K562 (cell line): Measurements from ENCODE around the gene HSDL2. TPM values are rescaled to one million over a fixed set of nuclear protein-coding genes. Genes with fewer than 3 reads are reported as not detected.

Experiments used
- CTBP1 ChIP-seq: fragments of 450-650 bp; IDR thresholded peaks from 2 replicates; pipeline ENCODE4 v1.6.1; 2016; ENCODE audit warnings: borderline replicate concordance
- ETV6 ChIP-seq, 3 experiments: fragments of 150-350 bp in 1 of 3; sonication (generic) in 1 of 3; formaldehyde crosslinking in 1 of 3; IDR thresholded peaks; 2 replicates each; pipeline versions ENCODE4 v1.6.1 to v1.8.0; 2014 to 2022; ENCODE audit warnings: borderline replicate concordance in 2 of 3, low read depth in 2 of 3, antibody characterized with exemption in 1 of 3, low read length in 1 of 3, mild to moderate bottlenecking in 1 of 3, missing genetic modification reagents in 1 of 3
- FIP1L1 ChIP-seq: fragments of 200-400 bp; formaldehyde crosslinking; IDR thresholded peaks from 2 replicates; pipeline ENCODE4 v1.6.1; 2018; ENCODE audit warnings: mild to moderate bottlenecking, low read depth, low read length; ENCODE audit not compliant: poor library complexity, severe bottlenecking
- JUND ChIP-seq, 2 experiments: IDR thresholded peaks; 2 replicates in 1 of 2; 3 replicates in 1 of 2; pipeline ENCODE4 v1.6.1; 2011; ENCODE audit warnings: borderline replicate concordance in 2 of 2, low read depth in 2 of 2, low read length in 2 of 2, improper control_type of control experiment in 1 of 2, missing biosample characterization in 1 of 2, missing genetic modification characterization in 1 of 2, missing genetic modification reagents in 1 of 2
- KLF1 ChIP-seq: fragments of 450-650 bp; IDR thresholded peaks from 2 replicates; pipeline ENCODE4 v1.6.1; 2016; ENCODE audit warnings: missing genetic modification characterization, missing compliant biosample characterization
- MTF1 ChIP-seq: fragments of 250-450 bp; sonication (Bioruptor Pico); IDR thresholded peaks from 2 replicates; pipeline ENCODE4 v1.9.0; 2021; ENCODE audit warnings: moderate library complexity, mild to moderate bottlenecking, inconsistent platforms, borderline replicate concordance
- POLR2B ChIP-seq: fragments of 450-650 bp; IDR thresholded peaks from 2 replicates; pipeline ENCODE4 v1.6.1; 2018; ENCODE audit warnings: low read depth; ENCODE audit not compliant: partially characterized antibody
- POLR2G ChIP-seq: fragments of 200-400 bp; formaldehyde crosslinking; IDR thresholded peaks from 2 replicates; pipeline ENCODE4 v1.6.1; 2017; ENCODE audit warnings: low read depth, mild to moderate bottlenecking, antibody characterized with exemption, low read length, moderate library complexity
- POLR2H ChIP-seq: IDR thresholded peaks from 2 replicates; pipeline ENCODE4 v1.6.1; 2016; ENCODE audit warnings: missing genetic modification characterization, low read depth, mild to moderate bottlenecking, control low read depth, missing compliant biosample characterization, moderate library complexity
- SMARCA4 ChIP-seq: fragments of 450-650 bp; IDR thresholded peaks from 2 replicates; pipeline ENCODE4 v1.6.1; 2016
- ZC3H11A ChIP-seq: IDR thresholded peaks from 2 replicates; pipeline ENCODE4 v1.6.1; 2012; ENCODE audit warnings: low read depth, low read length, improper control_type of control experiment
- ZFP1 ChIP-seq: fragments of 450-650 bp; formaldehyde crosslinking; IDR thresholded peaks from 2 replicates; pipeline ENCODE4 v1.4.0; 2020; ENCODE audit warnings: mild to moderate bottlenecking, mixed read lengths
- ZFX ChIP-seq: sonication (generic); formaldehyde crosslinking; IDR thresholded peaks from 2 replicates; pipeline ENCODE4 v1.8.0; 2022; ENCODE audit warnings: mild to moderate bottlenecking, missing genetic modification reagents, moderate library complexity
- ZNF232 ChIP-seq: sonication (generic); formaldehyde crosslinking; IDR thresholded peaks from 2 replicates; pipeline ENCODE4 v1.8.0; 2022; ENCODE audit warnings: mild to moderate bottlenecking, missing genetic modification reagents
- polyA plus RNA-seq, 8 experiments: library from polyadenylated mRNA; depleted of rRNA in 4 of 8; stranded (reverse) in 5 of 8; unstranded in 3 of 8; fragments of >200 nt; fragmentation: Nextera tagmentation in 2 of 8; fragmentation: Illumina TruSeq in 1 of 8; extraction: Ambion mirVana in 2 of 8; extraction: Trizol in 1 of 8; gene quantifications; 2 replicates each; pipeline versions ENCODE4 v1.2.1 to v1.2.3, GENCODE V29; 2011 to 2014; ENCODE audit warnings: inconsistent platforms in 1 of 8, missing spikeins in 1 of 8
- total RNA-seq, 7 experiments: library from RNA; depleted of rRNA in 6 of 7; stranded (reverse); fragments of >200 nt in 6 of 7; fragmentation: Illumina TruSeq in 2 of 7; extraction: Trizol in 2 of 7; gene quantifications; 2 replicates each; pipeline versions ENCODE4 v1.2.1 to v1.2.3, GENCODE V29; 2011 to 2021; ENCODE audit warnings: low replicate concordance in 1 of 7
- TF ChIP-seq, protein P1 (sequence below): fragments of 450-650 bp; IDR thresholded peaks from 2 replicates; pipeline ENCODE4 v1.6.1; 2014; ENCODE audit warnings: low read depth, mild to moderate bottlenecking, moderate library complexity, borderline replicate concordance
- TF ChIP-seq, protein P2 (sequence below): sonication (generic); formaldehyde crosslinking; IDR thresholded peaks from 2 replicates; pipeline ENCODE4 v1.8.0; 2022; ENCODE audit warnings: missing genetic modification reagents, mild to moderate bottlenecking, borderline replicate concordance
- TF ChIP-seq, protein P3 (sequence below): sonication (generic); formaldehyde crosslinking; IDR thresholded peaks from 2 replicates; pipeline ENCODE4 v1.8.0; 2022; ENCODE audit warnings: mild to moderate bottlenecking, missing genetic modification reagents, borderline replicate concordance
- TF ChIP-seq, protein P4 (sequence below), 2 experiments: fragments of 450-650 bp; IDR thresholded peaks; 2 replicates each; pipeline ENCODE4 v1.6.1; 2016

Gene HSDL2
- total and polyA plus RNA-seq, 9 of the 15 experiments (the other 6 are each of a cell fraction or from before 2014, with no cell fraction given): 22.8 to 74.1 (median 35.6) TPM

DNA sequence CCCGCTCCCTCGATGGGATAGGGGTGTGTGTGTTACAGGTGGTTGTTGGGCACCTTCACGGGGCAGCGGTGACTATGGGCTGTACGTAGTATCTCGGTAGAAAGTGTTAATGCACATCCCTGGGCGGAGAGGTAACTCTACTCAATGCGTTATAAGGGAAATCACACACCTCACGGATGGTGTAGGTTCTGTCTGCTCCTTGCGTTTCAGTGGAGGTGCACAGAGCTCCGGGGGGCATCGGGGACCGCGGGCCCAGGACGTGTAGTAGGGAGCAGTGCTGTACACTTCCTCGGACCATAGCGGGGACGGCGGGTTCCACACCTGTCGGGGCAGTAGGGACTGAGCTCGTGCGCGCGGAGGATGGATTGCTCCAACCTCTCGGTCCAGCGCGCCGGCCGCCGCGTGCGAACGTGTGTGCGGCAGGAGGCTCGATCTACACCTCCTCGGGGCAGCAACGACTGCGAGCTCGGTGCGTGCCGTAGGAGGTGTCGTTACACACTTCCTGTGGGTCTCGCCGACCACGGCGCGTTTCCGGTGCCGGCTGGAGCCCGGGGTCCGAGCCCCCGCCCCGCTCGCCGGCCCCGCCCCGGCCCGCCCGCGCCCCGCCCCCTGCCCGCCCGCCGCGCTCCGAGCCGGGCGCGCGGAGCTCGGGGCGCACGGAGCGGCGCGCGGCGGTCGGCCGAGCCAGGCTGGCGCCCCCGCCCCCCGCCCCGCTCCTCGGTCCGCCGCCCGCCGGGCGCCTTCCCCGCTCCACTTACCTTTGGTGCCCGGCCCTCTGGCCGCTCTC is 106.5 kb downstream of the HSDL2 start, which contains the start of gene KIAA1958 (continued):
- TF ChIP-seq CTBP1: peak; percentile 93
- TF ChIP-seq ZFX: peak; percentile 91
- TF ChIP-seq KLF1 (tag): 0 out of 2 replicates have a peak, but pooled peaks have one; percentile 47
- TF ChIP-seq ZC3H11A: no peak
- TF ChIP-seq ETV6 (IDR thresholded peaks at IDR 0.05; ENCODE audit: borderline replicate concordance in 1 of 2, low read depth in 2 of 2, low read length in 1 of 2): no peak
- peak; percentile 98 for TF ChIP-seq ETV6 (CRISPR knock-in tag; IDR thresholded peaks at IDR 0.05; ENCODE audit: borderline replicate concordance)
- TF ChIP-seq, protein P1, sequence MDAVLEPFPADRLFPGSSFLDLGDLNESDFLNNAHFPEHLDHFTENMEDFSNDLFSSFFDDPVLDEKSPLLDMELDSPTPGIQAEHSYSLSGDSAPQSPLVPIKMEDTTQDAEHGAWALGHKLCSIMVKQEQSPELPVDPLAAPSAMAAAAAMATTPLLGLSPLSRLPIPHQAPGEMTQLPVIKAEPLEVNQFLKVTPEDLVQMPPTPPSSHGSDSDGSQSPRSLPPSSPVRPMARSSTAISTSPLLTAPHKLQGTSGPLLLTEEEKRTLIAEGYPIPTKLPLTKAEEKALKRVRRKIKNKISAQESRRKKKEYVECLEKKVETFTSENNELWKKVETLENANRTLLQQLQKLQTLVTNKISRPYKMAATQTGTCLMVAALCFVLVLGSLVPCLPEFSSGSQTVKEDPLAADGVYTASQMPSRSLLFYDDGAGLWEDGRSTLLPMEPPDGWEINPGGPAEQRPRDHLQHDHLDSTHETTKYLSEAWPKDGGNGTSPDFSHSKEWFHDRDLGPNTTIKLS: peak; percentile 81
- TF ChIP-seq, protein P2, sequence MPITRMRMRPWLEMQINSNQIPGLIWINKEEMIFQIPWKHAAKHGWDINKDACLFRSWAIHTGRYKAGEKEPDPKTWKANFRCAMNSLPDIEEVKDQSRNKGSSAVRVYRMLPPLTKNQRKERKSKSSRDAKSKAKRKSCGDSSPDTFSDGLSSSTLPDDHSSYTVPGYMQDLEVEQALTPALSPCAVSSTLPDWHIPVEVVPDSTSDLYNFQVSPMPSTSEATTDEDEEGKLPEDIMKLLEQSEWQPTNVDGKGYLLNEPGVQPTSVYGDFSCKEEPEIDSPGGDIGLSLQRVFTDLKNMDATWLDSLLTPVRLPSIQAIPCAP: peak; percentile 92; the same call in 1 of the 2 replicates
- TF ChIP-seq ZFP1 (CRISPR knock-in tag): no peak
- TF ChIP-seq ZNF232 (CRISPR knock-in tag): peak; percentile 97
- peak; percentile 11 for TF ChIP-seq FIP1L1
- peak; percentile 57; the same call in 1 of the 2 replicates for TF ChIP-seq MTF1
- TF ChIP-seq SMARCA4: peak; percentile 59; the same call in 1 of the 2 replicates
- TF ChIP-seq POLR2B: peak; percentile 94
- peak; percentile 60 for TF ChIP-seq POLR2H (tag)
- TF ChIP-seq JUND (IDR thresholded peaks at IDR 0.05; ENCODE audit: borderline replicate concordance, low read depth, low read length): peak; percentile 37; the same call in 1 of the 2 replicates
- peak; percentile 23; the same call in 1 of the 3 replicates for TF ChIP-seq JUND (tag; IDR thresholded peaks at IDR 0.05; ENCODE audit: borderline replicate concordance, low read depth, low read length)
- TF ChIP-seq, protein P3, sequence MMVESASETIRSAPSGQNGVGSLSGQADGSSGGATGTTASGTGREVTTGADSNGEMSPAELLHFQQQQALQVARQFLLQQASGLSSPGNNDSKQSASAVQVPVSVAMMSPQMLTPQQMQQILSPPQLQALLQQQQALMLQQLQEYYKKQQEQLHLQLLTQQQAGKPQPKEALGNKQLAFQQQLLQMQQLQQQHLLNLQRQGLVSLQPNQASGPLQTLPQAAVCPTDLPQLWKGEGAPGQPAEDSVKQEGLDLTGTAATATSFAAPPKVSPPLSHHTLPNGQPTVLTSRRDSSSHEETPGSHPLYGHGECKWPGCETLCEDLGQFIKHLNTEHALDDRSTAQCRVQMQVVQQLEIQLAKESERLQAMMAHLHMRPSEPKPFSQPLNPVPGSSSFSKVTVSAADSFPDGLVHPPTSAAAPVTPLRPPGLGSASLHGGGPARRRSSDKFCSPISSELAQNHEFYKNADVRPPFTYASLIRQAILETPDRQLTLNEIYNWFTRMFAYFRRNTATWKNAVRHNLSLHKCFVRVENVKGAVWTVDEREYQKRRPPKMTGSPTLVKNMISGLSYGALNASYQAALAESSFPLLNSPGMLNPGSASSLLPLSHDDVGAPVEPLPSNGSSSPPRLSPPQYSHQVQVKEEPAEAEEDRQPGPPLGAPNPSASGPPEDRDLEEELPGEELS (CRISPR knock-in tag): peak; percentile 99
- TF ChIP-seq, protein P4, sequence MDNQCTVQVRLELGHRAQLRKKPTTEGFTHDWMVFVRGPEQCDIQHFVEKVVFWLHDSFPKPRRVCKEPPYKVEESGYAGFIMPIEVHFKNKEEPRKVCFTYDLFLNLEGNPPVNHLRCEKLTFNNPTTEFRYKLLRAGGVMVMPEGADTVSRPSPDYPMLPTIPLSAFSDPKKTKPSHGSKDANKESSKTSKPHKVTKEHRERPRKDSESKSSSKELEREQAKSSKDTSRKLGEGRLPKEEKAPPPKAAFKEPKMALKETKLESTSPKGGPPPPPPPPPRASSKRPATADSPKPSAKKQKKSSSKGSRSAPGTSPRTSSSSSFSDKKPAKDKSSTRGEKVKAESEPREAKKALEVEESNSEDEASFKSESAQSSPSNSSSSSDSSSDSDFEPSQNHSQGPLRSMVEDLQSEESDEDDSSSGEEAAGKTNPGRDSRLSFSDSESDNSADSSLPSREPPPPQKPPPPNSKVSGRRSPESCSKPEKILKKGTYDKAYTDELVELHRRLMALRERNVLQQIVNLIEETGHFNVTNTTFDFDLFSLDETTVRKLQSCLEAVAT (IDR thresholded peaks at IDR 0.05): peak in 1 of 2 experiments; percentile 64; a peak in 1 of 4 replicates
- peak; percentile 97 for TF ChIP-seq POLR2G
